Measurements from ENCODE around the gene MED13L.
A peak's percentile ranks its signal among the peaks of the same experiment; 100 is the strongest.

Gene MED13L

DNA sequence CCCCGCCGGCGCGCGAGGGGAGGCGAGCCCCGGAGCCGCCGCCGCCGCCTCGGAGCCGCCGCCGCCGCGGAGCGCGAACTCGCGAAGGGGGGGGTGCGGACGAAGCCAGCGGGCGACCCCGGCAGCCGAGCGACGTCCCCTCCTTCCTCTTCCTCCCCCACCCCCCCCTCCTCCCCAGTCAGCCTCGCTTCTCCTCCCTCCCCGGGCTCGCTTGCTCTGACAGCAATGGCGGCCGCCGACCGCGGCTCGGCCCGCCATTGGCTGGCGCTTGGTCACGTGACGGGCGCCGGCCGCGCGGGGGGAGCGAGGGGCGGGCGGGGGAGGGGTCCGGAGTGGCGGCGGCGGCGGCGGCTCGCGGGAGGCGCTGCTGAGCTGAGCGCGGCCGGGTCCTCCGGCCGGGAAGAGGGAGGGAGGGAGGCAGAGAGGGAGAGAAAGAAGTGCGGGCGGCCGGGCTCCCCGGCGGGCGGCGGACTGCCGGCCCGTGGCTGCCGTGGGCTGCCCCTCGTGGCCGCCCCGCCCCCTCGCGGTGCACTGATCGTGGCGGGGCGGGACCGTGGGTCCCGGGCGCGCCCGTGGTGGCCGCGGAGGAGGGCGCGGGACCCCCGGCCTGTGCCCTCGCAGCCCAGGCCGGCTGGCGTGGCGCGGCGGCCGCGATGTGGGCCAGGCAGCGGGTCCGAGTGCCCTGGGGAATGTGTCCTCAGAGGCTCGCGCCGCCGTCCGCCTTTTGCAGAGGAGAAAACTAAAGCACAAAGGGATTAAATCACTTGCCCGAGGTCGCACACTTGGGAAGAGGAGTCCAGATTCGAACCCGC, at the start of gene MED13L:
Gene MED13L, minus strand, starts transcription at position 227 of the 812 bp plus-strand sequence. CDS start 562 bp downstream, outside the sequence.
- TF ChIP-seq SNAI2 (CRISPR knock-in tag; IDR thresholded peaks at IDR 0.05), result no peak
- 0 out of 2 replicates have a peak, but pooled peaks have one; percentile 29 for TF ChIP-seq CSDC2 (CRISPR knock-in tag; IDR thresholded peaks at IDR 0.05)
- peak; percentile 77 for ATAC-seq

DNA sequence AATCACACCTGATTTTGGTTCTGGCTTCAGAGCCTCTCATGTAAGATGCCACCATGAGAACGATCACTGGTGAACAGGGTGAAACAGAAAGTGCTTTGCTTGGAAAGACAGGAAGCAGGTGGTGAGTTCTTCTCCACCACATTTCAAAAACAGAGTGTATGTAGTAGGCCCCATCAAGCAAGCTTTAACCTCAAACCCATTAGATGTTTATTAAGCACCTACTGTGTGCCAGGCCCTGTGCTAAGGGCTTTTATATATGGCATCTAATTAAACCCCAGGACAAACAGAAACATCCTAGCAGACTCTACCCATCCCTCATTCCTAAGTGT, 47.8 kb upstream of the MED13L start:
- TF ChIP-seq, protein P1, sequence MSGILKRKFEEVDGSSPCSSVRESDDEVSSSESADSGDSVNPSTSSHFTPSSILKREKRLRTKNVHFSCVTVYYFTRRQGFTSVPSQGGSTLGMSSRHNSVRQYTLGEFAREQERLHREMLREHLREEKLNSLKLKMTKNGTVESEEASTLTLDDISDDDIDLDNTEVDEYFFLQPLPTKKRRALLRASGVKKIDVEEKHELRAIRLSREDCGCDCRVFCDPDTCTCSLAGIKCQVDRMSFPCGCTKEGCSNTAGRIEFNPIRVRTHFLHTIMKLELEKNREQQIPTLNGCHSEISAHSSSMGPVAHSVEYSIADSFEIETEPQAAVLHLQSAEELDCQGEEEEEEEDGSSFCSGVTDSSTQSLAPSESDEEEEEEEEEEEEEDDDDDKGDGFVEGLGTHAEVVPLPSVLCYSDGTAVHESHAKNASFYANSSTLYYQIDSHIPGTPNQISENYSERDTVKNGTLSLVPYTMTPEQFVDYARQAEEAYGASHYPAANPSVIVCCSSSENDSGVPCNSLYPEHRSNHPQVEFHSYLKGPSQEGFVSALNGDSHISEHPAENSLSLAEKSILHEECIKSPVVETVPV (CRISPR knock-in tag; IDR thresholded peaks at IDR 0.05), result no peak
- no peak for TF ChIP-seq PPARA (CRISPR knock-in tag; IDR thresholded peaks at IDR 0.05; ENCODE audit: borderline replicate concordance)

DNA sequence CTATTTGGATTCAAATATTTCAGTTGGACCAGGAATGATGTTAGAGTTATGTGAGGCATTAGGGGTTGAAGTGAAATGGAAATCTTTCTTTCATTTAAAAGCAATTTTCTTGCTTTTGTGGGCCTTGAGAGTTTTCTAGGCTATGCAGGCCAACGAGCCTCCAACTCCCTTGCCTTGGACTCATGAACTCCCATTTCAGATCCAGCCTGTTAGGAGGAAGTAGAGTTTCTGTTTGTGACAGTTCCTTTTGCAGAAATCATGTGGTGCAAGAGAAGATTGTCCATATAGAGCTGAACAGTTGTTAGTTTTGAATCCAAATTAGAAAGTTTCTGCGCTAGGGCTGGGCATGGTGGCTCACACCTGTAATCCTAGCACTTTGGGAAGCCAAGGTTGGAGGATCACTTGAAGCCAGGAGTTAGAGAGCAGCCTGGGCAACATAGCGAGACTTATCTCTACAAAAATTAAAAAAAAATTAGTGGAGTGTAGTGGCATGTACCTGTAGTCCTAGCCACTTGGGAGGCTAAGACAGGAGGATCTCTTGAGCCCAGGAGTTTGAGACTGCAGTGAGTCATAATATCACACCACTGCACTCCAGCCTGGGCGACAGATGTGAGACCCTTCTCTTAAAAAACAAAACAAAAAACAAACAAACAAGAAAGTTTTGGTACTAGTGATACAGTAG, 47.3 kb upstream of the MED13L start:
- no peak for TF ChIP-seq CSDC2 (CRISPR knock-in tag; IDR thresholded peaks at IDR 0.05)
- TF ChIP-seq ISL1 (CRISPR knock-in tag; IDR thresholded peaks at IDR 0.05), result no peak
- no peak for TF ChIP-seq PPARA (CRISPR knock-in tag; IDR thresholded peaks at IDR 0.05; ENCODE audit: borderline replicate concordance)
- ATAC-seq, result no peak

More for the DNA sequence above, 47.8 kb upstream of the MED13L start:
- no peak for ATAC-seq

DNA sequence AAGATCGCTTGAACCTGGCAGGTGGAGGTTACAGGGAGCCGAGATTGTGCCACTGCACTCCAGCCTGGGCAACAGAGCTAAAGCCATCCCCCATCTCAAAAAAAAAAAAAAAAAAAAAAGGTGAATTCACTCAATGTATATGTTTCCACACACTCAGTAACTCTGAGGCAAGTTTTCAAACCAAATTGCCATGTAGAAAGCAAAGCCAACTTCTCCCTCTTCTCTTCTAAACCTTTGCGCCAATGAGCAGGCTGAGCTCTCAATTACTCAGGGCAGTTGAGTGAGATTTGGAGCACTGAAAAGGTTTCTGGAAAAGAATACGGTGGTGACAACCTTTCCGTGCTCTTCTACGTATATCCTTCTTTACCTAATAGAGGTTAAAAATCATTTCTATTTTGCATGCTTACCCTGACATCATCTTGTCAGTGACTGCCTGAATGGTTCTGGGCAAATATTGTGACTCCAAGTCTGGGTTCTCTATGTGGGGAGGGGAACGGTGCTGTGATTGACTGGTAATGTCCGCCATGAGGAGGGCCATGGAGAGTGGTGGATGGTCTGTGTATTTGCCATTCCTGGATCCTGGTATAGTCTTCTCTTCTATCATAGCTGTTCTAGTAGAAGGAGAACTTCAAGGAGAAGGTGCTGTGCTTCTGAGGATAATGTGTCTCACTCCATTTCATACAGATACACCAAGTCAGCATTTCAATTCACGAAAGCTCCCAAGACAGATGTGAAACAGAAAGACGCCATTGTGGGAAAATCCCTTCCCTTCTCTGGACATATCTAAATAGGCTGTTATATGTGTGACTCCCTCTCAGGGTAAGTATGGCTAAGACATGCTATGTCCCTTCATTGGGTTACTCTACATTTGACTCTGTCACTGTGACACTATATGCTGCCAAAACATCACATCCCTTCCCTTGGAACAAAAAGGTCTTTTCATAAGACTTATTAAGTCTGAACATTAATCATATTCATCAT, 46.2 kb upstream of the MED13L start:
- no peak for ATAC-seq
- TF ChIP-seq RARB (CRISPR knock-in tag; IDR thresholded peaks at IDR 0.05) (no peak), ZC3H10 (CRISPR knock-in tag; IDR thresholded peaks at IDR 0.05) (no peak)

DNA sequence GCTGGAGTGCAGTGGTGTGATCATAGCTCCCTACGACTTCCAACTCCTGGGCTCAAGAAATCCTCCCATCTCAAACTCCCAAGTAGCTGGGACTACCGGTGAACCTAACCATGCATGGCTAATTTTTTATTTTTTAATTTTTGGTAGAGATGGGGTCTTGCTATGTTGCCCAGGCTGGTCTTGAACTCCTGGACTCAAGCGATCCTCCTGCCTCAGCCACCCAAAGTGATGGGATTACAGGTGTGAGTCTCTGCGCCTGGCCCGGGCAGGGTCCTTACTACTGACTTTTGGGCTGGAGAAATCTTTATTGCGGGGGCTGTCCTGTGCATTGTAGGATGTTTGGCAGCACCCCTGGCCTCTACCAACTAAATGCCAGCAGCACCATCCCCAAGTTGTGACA, 44.4 kb upstream of the MED13L start:
- TF ChIP-seq, protein P2, sequence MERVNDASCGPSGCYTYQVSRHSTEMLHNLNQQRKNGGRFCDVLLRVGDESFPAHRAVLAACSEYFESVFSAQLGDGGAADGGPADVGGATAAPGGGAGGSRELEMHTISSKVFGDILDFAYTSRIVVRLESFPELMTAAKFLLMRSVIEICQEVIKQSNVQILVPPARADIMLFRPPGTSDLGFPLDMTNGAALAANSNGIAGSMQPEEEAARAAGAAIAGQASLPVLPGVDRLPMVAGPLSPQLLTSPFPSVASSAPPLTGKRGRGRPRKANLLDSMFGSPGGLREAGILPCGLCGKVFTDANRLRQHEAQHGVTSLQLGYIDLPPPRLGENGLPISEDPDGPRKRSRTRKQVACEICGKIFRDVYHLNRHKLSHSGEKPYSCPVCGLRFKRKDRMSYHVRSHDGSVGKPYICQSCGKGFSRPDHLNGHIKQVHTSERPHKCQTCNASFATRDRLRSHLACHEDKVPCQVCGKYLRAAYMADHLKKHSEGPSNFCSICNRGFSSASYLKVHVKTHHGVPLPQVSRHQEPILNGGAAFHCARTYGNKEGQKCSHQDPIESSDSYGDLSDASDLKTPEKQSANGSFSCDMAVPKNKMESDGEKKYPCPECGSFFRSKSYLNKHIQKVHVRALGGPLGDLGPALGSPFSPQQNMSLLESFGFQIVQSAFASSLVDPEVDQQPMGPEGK (CRISPR knock-in tag; IDR thresholded peaks at IDR 0.05; ENCODE audit: borderline replicate concordance), result no peak
- TF ChIP-seq TCF4 (CRISPR knock-in tag; IDR thresholded peaks at IDR 0.05; ENCODE audit: borderline replicate concordance) (no peak), OSR1 (CRISPR knock-in tag; IDR thresholded peaks at IDR 0.05) (no peak)
- TF ChIP-seq, protein P3, sequence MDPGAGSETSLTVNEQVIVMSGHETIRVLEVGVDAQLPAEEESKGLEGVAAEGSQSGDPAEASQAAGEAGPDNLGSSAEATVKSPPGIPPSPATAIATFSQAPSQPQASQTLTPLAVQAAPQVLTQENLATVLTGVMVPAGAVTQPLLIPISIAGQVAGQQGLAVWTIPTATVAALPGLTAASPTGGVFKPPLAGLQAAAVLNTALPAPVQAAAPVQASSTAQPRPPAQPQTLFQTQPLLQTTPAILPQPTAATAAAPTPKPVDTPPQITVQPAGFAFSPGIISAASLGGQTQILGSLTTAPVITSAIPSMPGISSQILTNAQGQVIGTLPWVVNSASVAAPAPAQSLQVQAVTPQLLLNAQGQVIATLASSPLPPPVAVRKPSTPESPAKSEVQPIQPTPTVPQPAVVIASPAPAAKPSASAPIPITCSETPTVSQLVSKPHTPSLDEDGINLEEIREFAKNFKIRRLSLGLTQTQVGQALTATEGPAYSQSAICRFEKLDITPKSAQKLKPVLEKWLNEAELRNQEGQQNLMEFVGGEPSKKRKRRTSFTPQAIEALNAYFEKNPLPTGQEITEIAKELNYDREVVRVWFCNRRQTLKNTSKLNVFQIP (CRISPR knock-in tag; IDR thresholded peaks at IDR 0.05; ENCODE audit: borderline replicate concordance, low read depth), result no peak
- TF ChIP-seq, protein P4, sequence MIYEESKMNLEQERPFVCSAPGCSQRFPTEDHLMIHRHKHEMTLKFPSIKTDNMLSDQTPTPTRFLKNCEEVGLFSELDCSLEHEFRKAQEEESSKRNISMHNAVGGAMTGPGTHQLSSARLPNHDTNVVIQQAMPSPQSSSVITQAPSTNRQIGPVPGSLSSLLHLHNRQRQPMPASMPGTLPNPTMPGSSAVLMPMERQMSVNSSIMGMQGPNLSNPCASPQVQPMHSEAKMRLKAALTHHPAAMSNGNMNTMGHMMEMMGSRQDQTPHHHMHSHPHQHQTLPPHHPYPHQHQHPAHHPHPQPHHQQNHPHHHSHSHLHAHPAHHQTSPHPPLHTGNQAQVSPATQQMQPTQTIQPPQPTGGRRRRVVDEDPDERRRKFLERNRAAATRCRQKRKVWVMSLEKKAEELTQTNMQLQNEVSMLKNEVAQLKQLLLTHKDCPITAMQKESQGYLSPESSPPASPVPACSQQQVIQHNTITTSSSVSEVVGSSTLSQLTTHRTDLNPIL (CRISPR knock-in tag; IDR thresholded peaks at IDR 0.05; ENCODE audit: low read depth), result no peak
- ATAC-seq, result no peak

DNA sequence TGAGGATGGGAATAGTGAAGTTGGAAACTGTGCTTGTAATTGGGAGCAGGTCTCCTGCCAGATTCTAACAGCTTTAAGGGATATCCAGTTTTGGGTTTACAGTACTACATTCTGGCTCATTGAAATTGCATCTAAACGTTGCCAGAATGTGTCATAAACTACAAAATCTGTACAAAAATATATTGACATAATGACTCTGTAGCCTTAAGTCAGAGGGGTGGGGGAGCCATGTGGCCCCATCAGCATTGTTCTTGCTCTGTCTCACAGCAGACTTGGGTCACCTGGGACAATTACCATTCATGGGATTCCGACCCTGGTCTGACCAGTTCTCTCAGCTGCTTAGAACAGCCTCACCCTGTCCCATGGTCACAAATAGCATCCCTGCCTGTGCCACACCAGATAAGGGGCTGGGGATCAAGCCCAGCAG, 43.3 kb upstream of the MED13L start:
- ATAC-seq, result no peak; the same call in 2 of the 3 replicates
- TF ChIP-seq GLIS3 (CRISPR knock-in tag; IDR thresholded peaks at IDR 0.05), result no peak
- TF ChIP-seq ZNF565 (CRISPR knock-in tag; conservative IDR thresholded peaks at IDR 0.05; ENCODE audit: low read depth), result no peak
- TF ChIP-seq, protein P1 (CRISPR knock-in tag; IDR thresholded peaks at IDR 0.05), result no peak
- TF ChIP-seq OSR1 (CRISPR knock-in tag; IDR thresholded peaks at IDR 0.05), result no peak
- no peak for TF ChIP-seq SNAI2 (CRISPR knock-in tag; IDR thresholded peaks at IDR 0.05)
- no peak for TF ChIP-seq RARB (CRISPR knock-in tag; IDR thresholded peaks at IDR 0.05)
- no peak for TF ChIP-seq ZFP3 (CRISPR knock-in tag; IDR thresholded peaks at IDR 0.05)
- TF ChIP-seq, protein P3 (CRISPR knock-in tag; IDR thresholded peaks at IDR 0.05; ENCODE audit: borderline replicate concordance, low read depth), result no peak
- no peak for TF ChIP-seq TCF4 (CRISPR knock-in tag; IDR thresholded peaks at IDR 0.05; ENCODE audit: borderline replicate concordance)
- TF ChIP-seq, protein P4 (CRISPR knock-in tag; IDR thresholded peaks at IDR 0.05; ENCODE audit: low read depth), result no peak
